ENCODE results near the gene TMEM144. TPM values are rescaled to one million over a fixed set of nuclear protein-coding genes. Genes with fewer than 3 reads are reported as not detected.
A peak's percentile ranks its signal among the peaks of the same experiment; 100 is the strongest.

TMEM144 gene
- total RNA-seq, 1 experiment from 2014 or later = 3.4 TPM

GRCh38 chr4:158200214-158200613, 10.1 kb upstream of the TMEM144 start:
- no peak overlapping the region for H2BK15ac ChIP-seq (ENCODE audit: low read depth, low read length)
- no peak overlapping the region for H2BK20ac ChIP-seq (ENCODE audit: low read depth, low read length, poor library complexity, severe bottlenecking)
- H3K14ac ChIP-seq (ENCODE audit: insufficient read depth, low read length) = no peak overlapping the region
- no peak overlapping the region for H3K23ac ChIP-seq (ENCODE audit: insufficient read length, low read depth, low read length)
- TF ChIP-seq CTCF (conservative IDR thresholded peaks at IDR 0.05) = no peak
- H2BK120ac ChIP-seq (ENCODE audit: low read depth, low read length, poor library complexity, severe bottlenecking) = no peak overlapping the region
- no CpG with 5 or more reads among the region's 3 CpGs for WGBS (ENCODE audit: extremely low coverage, insufficient read length, low lambda C conversion rate)
- H3K4me2 ChIP-seq (ENCODE audit: insufficient read depth, insufficient read length, low read length) = no peak overlapping the region
- no peak overlapping the region for H2AFZ ChIP-seq (ENCODE audit: low read length)
- H3K79me1 ChIP-seq (ENCODE audit: insufficient read depth, low read depth, low read length, poor library complexity, severe bottlenecking) = no peaks in the 10 kb centered on the region
- no peak overlapping the region for H3K27ac ChIP-seq (ENCODE audit: insufficient read length, low read depth, low read length)
- H4K20me1 ChIP-seq (ENCODE audit: control insufficient read depth, insufficient read depth, insufficient read length) = no peaks in the 10 kb centered on the region
- H3K27ac Mint-ChIP-seq = 0 out of 7 replicates have a peak overlapping the region, but pooled peaks of 1 of the 3 experiments have one; percentile 21
- H3K9ac ChIP-seq (ENCODE audit: extremely low read depth, insufficient read length, low read length) = no peak overlapping the region
- no peaks in the 10 kb centered on the region for H3K27me3 Mint-ChIP-seq (ENCODE audit: low read depth)
- H4K8ac ChIP-seq (replicated peaks; ENCODE audit: insufficient read length, low read depth, low read length) = no peak overlapping the region
- no peaks in the 10 kb centered on the region for H3K9me3 ChIP-seq (ENCODE audit: control insufficient read depth, low read depth, low read length)
- no peak overlapping the region for H2AK5ac ChIP-seq (ENCODE audit: insufficient read length, low read length)
- H3K27me3 ChIP-seq (ENCODE audit: insufficient read depth, low read length) = no peaks in the 10 kb centered on the region
- no peaks in the 10 kb centered on the region for H3K4me1 ChIP-seq (ENCODE audit: insufficient read depth, low read length)
- no peak overlapping the region for H4K91ac ChIP-seq (ENCODE audit: insufficient read length, low read depth, low read length)
- no peak overlapping the region for H3T11ph ChIP-seq (ENCODE audit: low read length)
- H4K5ac ChIP-seq (ENCODE audit: insufficient read length, low read depth, low read length) = no peak overlapping the region
- no peaks in the 10 kb centered on the region for H3K36me3 Mint-ChIP-seq (ENCODE audit: insufficient read depth in 1 of 3, low read depth in 3 of 3)
- H3K4me3 Mint-ChIP-seq = no peak overlapping the region
- H3K4me1 Mint-ChIP-seq = no peaks in the 10 kb centered on the region
- H3K4ac ChIP-seq (ENCODE audit: low read depth, low read length) = no peak overlapping the region
- H3K23me2 ChIP-seq (ENCODE audit: insufficient read length, low read depth, low read length, poor library complexity, severe bottlenecking) = no peaks in the 10 kb centered on the region
- no peaks in the 10 kb centered on the region; a peak in 2 of 5 replicates for H3K9me3 Mint-ChIP-seq
- no peak overlapping the region for H2BK12ac ChIP-seq (ENCODE audit: insufficient read length, low read depth, low read length)
- no peak overlapping the region for H3K18ac ChIP-seq (ENCODE audit: insufficient read length, low read depth, low read length)
- DNase-seq = no peak
- no peak overlapping the region for H3K56ac ChIP-seq (ENCODE audit: insufficient read length, low read depth, low read length)
- no peak overlapping the region for H2BK5ac ChIP-seq (ENCODE audit: insufficient read length, low read length)
- no peaks in the 10 kb centered on the region for H3K79me2 ChIP-seq (ENCODE audit: insufficient read depth, low read length)

Measured in H9 (cell line).